Measurements from ENCODE around the gene KCP.
"Not testable (repeated sequence)": the region's sequence is repeated elsewhere in the genome, so short reads cannot be mapped to it uniquely, and the experiment has no call there.

The KCP gene

DNA sequence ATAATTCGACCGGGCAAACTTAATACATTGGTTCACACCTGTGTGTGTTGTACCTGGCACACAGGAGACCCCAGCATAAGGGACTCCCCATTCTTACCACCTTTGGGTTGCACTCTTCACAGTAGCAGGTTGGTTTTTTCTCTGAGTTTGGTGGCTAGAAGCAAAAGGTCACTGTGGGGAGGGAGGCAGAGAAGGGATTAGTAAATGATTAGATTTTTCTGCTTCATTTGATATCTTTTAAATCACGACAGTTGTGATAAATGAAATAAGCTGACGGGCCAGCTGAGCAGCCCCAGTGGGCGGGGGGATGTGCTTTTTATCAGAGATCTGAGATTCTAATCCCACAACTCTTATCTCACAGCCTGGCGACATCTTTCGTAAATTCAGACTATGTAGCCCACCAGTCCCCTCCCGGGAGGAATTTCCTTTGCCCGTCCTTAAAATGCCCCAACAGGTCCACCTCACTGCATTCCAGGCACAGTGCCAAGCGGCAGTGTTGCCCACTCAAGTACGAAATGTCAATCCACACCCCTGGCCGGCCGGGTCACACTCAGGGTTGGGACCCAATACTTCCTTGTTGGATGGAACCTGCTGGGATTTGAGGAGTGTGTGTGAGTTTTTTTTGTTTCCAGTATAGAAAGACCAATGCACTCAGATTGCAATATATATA is 10.5 kb upstream of the KCP start:
- DNase-seq = no peak

DNA sequence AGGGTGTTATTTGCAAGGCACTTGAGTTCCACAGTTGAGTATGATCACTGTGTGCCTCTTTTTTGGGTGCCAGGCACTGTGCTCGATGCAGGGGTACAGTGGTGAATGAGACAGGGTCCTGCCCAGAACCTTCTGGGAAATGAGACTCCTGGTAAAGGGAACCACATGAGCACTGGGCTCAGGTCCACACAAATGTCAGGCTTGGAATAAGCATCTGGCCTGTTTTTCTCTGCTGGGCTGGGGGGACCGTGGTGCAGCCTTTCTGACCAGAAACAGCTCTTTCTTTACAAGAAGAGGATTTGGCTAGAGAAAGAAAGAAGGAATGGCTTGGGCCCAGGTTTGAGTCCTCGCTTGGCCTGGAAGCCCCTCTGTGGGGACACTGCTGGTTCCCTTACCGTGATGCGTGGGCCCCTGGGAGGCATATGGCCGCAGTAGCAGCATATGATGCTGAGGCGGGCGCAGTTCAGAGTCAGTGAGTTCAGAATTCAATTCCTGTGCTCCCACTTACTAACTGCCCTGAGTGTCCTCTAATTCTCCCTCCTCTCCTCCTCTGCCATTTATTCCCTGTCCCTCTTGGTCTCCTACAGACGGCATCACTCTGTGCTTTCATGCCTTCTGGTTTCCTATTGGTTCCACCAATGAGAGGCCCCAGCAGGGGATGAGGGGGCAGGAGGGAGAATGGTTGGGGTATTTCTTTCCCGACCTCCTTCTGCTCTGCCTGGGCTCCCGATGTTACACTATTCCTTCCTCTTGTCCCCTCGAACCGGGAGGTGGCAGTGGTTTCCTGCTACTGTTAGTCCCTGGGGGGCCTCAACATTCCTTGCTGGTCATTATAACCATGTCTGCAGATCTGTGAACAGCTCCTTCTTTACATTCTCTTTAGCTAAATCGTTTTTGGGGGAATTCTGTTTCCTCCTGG is 9.6 kb upstream of the KCP start:
- no peak for DNase-seq

- DNase-seq = no peak
These were observed 8.7 kb upstream of the KCP start for GRCh38 chr7:128919241-128919640.

DNA sequence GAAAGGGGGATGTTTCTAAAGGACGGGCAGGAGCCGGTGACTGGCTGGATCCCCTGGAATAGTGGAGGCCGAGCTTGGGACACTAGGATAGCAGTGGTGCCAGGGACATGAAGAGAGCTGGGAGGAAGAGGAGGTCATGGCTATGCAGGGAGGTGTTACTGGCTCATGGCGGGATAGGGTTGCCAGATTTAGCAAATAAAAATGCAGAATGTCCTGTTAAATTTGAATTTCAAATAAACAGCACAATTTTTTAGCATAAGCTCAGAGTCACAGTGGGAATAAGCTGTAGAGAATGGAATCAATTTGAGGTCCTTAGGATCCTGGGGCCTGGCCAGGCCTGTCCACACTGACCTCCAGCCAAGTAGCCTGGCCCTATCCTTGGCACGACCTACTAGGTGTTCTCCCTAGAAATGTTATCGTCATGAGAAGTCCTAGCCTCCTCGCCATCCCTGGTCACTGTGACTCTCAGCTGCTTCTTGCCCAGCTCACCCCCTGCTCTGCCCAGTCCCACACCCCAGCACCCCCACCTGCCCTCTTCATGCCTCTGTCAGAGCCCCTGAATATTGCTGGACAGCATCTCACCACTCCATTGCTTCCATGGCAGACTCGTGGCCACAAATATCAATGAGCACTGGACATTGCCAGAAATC is 7.6 kb upstream of the KCP start:
- no peak for DNase-seq

- no peak for DNase-seq
These were observed 6.6 kb upstream of the KCP start for GRCh38 chr7:128917122-128917521.

DNA sequence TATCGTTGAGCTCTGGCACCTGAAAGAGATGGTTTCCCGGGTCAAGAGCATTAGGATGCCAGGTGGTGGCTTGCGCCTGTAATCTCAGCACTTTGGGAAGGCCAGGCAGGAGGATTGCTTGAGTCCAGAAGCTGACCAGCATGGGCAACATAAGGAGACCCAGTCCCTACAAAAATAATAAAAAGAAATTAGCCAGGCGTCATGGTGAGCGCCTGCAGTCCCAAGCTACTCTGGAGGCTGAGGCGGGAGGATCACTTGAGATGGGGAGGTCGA is 6.1 kb upstream of the KCP start:
- no peak for DNase-seq

- DNase-seq = no peak
These were observed 5.5 kb upstream of the KCP start for GRCh38 chr7:128915841-128916642.

GRCh38 chr7:128915271-128915819 is 4.8 kb upstream of the KCP start:
- no peak for DNase-seq

DNA sequence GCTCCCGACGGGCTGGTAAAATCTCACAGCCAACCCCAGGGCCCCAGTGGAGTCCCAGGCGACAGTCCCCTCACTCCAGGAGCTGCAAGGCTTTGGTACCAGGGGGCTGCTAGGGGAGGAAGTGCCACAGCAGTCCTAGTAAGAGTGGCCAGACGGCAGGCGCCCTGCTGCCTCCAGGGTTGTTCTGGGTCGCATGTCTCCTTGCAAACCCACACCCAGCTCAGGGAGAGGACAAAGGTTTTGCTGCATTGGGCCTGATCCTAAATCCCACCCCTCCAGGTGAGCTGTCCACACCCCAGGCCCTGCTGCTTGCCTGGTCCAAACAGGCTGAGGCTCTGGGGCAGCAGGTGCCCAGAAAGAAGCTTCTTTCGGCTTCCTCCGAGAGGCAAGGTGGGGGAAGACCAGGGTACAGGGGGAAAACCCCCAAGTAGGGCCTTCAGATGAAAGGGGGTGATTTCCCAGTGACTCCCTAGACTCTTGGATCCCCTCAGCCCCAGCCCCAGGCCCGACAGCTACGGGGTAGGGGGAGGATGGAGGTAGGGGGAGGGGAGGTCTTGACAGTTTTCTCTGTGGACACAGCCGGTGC is 4.2 kb upstream of the KCP start:
- no peak for DNase-seq

DNA sequence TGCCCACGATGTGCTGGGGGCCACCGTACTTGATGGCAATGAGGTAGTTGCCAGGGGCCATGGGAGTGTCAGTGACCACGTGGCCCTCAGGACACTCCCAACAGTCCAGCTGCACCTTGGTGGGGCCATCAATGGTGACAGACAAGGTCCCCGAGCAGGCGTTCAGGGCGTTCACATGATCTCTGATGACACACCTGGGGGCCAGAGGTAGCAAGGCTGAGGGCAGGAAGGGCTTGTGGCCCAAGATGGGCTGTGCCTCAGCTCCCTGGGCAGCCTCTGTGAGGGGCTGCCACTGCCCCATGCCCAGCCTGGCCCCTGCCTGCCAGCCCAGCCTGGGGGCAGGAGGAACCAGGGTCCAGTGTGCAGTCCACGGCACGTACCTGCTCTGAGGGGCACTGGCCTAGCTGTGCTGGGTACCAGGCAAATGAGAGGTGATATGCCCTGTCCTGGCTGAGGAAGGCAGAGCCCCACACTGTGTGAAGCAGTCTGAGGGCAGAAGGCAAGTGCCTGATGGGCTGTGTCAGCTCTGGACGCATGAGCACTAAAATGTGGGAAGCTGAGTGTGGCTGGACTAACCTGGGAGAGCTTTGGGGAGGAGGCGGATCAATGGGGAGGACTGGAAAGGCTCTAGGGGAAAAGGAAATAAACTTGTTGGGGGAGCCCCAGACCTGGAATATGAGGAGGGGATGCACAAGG is 3.5 kb upstream of the KCP start:
- DNase-seq = no peak

- not testable (repeated sequence) for DNase-seq
These were observed 2.4 kb upstream of the KCP start for GRCh38 chr7:128912709-128913495.

- no peak for DNase-seq
These were observed 1.8 kb upstream of the KCP start for GRCh38 chr7:128912281-128912680.

DNA sequence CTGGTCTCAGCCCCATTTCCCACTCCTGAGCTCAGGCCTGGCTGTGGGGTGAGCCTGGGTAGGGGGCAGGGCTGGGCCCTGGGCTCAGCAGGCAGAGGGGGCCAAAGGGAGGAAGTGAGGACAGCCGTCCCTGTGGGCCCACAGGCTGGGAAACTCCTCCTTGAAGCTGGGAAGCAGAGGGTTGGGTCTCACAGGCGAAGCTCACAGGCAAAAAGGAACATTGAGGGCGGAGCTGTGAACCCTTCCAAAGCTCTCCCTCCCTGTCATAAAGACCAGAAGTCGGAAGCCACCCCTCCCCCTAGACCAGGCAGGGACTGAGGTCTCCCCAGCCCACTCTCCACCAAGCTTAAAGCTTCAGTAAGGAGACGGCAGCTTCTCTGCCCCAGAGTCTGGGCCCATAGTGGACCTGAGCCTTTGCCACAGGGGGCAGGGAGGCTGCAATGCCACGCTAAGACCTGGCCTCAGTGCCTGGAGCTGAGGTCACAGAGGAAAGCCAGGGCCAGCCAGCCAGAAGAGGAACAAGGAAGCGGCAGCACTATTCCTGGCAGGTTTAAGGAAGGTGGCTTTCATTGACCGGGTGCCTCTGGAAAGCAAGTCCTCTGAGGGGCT is 1.0 kb upstream of the KCP start:
- no peak for DNase-seq

- no peak for DNase-seq
These were observed 612 bp downstream of the KCP start for GRCh38 chr7:128909625-128910568.

GRCh38 chr7:128908750-128909624 is 1.5 kb downstream of the KCP start:
- no peak for DNase-seq

- DNase-seq = no peak
These were observed 3.5 kb downstream of the KCP start for GRCh38 chr7:128906766-128907559.

DNA sequence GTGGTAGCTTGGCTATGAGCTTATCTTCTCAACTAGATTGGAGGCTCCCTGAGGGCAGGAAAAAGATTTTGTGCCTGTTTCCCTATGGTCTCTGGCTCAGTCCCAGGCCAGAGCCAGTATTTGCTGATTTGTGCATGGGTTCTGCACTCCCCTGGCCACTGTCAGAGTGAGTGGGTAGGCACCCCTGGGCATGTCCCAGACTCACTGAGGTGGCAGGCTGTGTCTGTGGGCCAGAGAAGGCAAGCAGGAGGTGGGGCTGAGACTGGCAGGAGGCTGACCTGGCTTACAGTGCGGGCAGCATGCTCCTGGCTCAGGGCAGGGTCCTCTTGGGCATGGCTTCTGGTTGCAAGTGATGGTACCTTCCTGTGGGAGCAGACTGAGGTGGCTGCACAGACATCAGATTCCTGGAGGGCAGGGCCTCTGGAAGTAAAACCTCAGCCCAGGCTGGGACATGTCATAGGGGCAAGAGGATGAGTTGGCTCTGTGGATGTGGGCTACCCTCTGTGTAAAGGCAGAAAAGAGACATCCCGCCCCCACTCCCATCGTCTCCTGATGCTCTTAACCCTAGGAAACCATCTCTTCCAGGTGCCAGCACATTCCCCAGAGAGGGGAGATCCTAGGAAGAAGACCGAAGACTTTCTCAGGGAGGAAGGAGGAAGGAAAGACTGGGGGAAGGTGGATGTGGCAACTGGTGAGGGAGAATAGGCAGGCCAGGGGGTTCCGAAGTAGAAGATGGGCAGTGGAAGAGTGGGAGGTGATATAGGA is 4.3 kb downstream of the KCP start:
- DNase-seq = no peak

All from activated CD4-positive, alpha-beta T cell treated with anti-CD3 and anti-CD28 coated beads, Interleukin-2, amount 50 U/mL, for 4 hours (primary cell).